Measurements from ENCODE around the gene RHBDD2.
"Not testable (repeated sequence)": the region's sequence is repeated elsewhere in the genome, so short reads cannot be mapped to it uniquely, and the experiment has no call there.

Gene RHBDD2

GRCh38 chr7:75878769-75879611, at the start of gene RHBDD2:
TSS of gene RHBDD2 (plus strand) at chr7:75879034. CDS start at chr7:75879083, 49 bp downstream.
- TF ChIP-seq CTCF (IDR thresholded peaks at IDR 0.05; ENCODE audit: control insufficient read depth, extremely low read depth, insufficient read depth) = no peak
- peak within 1 kb of the TSS; percentile 98 for H3K4me3 ChIP-seq (ENCODE audit: low read depth, low read length)
- peak; percentile 77 for DNase-seq (ENCODE audit: low read depth)

- DNase-seq (ENCODE audit: low read depth) = not testable (repeated sequence)
Observed at GRCh38 chr7:75829656-75830055, 49.2 kb upstream of the RHBDD2 start.

GRCh38 chr7:75830978-75831377, 47.9 kb upstream of the RHBDD2 start:
- H3K4me3 ChIP-seq (ENCODE audit: low read depth, low read length) = no peak overlapping the region
- DNase-seq (ENCODE audit: low read depth) = no peak
- TF ChIP-seq CTCF (IDR thresholded peaks at IDR 0.05; ENCODE audit: control insufficient read depth, extremely low read depth, insufficient read depth) = no peak

More at GRCh38 chr7:75829656-75830055, 49.2 kb upstream of the RHBDD2 start:
- H3K4me3 ChIP-seq (ENCODE audit: low read depth, low read length) = not testable (repeated sequence)

DNA sequence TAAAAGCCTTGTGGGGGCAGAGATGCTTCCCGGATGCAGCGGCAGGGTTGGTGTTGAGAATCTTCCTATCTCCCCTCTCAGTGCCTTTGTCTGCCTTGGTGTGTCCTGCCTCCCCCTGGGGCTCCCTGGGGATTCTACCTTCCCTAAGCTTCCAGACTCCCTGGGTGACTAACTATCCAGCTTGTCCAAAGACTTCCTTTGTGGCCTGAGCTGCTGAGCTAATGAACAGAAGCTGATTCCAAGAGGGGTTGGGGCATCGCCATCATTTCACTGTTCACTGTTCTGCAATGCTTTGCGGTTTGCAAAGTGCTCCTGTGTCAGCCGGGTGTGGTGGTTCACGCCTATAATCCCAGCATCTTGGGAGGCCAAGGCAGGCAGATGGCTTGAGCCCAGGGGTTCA, 45.2 kb upstream of the RHBDD2 start:
- DNase-seq (ENCODE audit: low read depth); H3K4me3 ChIP-seq (ENCODE audit: low read depth, low read length): not testable (repeated sequence)

GRCh38 chr7:75835688-75836285, 43.0 kb upstream of the RHBDD2 start:
- no peak for DNase-seq (ENCODE audit: low read depth)
- TF ChIP-seq CTCF (IDR thresholded peaks at IDR 0.05; ENCODE audit: control insufficient read depth, extremely low read depth, insufficient read depth) = no peak
- H3K4me3 ChIP-seq (ENCODE audit: low read depth, low read length) = no peak overlapping the region

DNA sequence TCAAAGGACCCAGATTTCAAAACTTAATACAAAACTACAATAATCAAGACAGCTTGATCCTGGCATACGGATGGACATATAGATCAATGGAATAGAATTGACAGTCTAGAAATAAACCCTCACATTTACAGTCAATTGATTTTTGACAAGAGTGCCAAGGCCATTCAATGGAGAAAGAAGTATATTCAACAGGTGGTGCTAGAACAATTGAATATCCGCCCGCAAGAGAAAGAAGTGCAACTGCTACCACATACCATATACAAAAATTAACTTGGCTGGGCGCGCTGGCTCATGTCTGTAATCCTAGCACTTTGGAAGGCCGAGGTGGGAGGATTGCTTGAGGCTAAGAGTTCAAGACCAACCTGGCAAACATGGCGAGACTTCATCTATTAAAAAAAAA, 42.0 kb upstream of the RHBDD2 start:
- DNase-seq (ENCODE audit: low read depth) = no peak
- H3K4me3 ChIP-seq (ENCODE audit: low read depth, low read length) = no peak overlapping the region
- TF ChIP-seq CTCF (IDR thresholded peaks at IDR 0.05; ENCODE audit: control insufficient read depth, extremely low read depth, insufficient read depth) = no peak

DNA sequence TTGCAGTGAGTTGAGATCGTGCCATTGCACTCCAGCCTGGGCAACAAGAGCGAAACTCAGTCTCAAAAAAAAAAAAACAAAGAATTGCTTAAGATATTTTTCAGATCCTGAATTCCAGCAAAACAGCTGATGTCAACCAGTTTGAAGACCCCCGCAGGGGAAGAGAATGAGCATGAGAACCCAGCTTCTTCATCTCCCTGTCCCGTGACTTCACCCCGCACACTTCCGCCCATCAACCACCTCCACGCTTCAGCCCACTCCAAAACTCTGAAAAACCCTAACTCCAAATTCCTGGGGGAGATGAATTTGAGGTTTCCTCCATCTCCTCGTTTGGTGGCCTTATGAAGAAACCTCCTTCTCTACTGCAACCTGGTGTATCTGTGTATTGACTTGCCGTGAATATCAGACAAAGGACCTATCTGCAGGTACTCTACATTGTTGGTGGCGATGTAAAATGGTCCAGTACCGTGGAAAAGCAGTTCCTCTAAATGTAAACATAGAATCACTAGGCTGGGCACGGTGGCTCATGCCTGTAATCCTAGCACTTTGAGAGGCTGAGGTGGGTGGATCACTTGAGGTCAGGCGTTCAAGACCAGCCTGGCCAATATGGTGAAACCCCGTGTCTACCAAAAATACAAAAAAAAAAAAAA, 40.4 kb upstream of the RHBDD2 start:
- not testable (repeated sequence) for H3K4me3 ChIP-seq (ENCODE audit: low read depth, low read length); DNase-seq (ENCODE audit: low read depth)

DNA sequence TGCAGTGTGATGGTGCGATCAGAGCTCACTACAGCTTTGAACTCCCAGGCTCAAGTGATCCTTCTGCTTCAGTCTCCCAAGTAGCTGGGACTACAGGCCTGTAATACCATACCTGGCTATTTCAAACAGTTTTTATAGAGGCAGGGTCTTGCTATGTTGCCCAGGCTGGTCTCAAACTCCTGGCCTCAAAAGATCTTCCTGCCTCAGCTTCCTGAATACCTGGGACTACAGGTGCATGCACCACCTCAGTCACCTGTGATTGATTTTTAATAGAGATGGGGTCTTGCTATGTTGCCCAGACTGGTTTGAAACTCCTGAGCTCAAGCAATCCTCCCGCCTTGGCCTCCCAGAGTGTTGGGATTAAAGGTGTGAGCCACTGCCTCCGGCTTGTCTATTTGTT, 38.8 kb upstream of the RHBDD2 start:
- no peak for DNase-seq (ENCODE audit: low read depth)
- no peak overlapping the region for H3K4me3 ChIP-seq (ENCODE audit: low read depth, low read length)

More for the DNA sequence above, 38.8 kb upstream of the RHBDD2 start:
- no peak for TF ChIP-seq CTCF (IDR thresholded peaks at IDR 0.05; ENCODE audit: control insufficient read depth, extremely low read depth, insufficient read depth)

All from LNCaP clone FGC (cell line).